NCI-H146 (cell line): ENCODE measurements around the gene MSH5.
A peak's percentile ranks its signal among the peaks of the same experiment; 100 is the strongest.
"Not testable (repeated sequence)": the region's sequence is repeated elsewhere in the genome, so short reads cannot be mapped to it uniquely, and the experiment has no call there.

Source experiments
- DNase-seq: peaks from one replicate; lab custom pipeline; 2025; lab: John Stamatoyannopoulos, UW

The MSH5 gene

DNA sequence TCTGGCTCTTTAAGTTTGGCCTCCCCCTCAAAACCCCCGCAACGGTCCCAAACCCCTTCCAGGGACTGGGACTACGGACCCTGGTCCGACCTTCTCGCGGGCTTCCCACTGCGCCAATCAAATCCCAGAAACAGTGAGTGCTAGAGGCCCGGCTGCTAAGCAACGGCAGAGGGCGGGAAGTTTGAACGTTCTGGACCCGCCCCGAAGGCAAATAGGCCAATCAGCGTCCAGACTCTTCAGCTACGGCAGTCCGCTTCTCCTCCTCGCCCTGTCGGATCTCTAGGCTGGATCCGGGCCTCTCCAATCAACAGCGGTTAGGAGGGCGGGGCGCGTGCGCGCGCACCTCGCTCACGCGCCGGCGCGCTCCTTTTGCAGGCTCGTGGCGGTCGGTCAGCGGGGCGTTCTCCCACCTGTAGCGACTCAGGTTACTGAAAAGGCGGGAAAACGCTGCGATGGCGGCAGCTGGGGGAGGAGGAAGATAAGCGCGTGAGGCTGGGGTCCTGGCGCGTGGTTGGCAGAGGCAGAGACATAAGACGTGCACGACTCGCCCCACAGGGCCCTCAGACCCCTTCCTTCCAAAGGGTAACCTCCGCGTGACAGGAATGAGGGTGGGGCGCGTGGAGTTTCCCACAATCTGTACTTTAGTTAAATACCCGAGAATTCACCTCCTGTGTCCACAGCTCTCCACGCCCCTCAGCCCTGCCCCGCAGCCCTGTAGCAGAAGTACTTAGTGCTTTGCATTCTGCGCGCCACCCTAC lies at the start of gene MSH5:
TSS of gene MSH5 (plus strand) at position 367 of the 758 bp plus-strand sequence. CDS start 462 bp downstream, outside the sequence.
- DNase-seq = peak; percentile 98

GRCh38 chr6:31690231-31691077 lies 49.4 kb upstream of the MSH5 start:
- DNase-seq = no peak

- no peak for DNase-seq
These were observed 48.7 kb upstream of the MSH5 start for GRCh38 chr6:31691078-31691463.

GRCh38 chr6:31691564-31692108 lies 48.2 kb upstream of the MSH5 start:
- DNase-seq = no peak

- DNase-seq = no peak
These were observed 47.5 kb upstream of the MSH5 start for GRCh38 chr6:31692353-31692752.

- DNase-seq = no peak
These were observed 46.9 kb upstream of the MSH5 start for GRCh38 chr6:31692886-31693285.

- DNase-seq = no peak
These were observed 46.3 kb upstream of the MSH5 start for GRCh38 chr6:31693535-31693934.

GRCh38 chr6:31697555-31697954 lies 42.2 kb upstream of the MSH5 start:
- no peak for DNase-seq

DNA sequence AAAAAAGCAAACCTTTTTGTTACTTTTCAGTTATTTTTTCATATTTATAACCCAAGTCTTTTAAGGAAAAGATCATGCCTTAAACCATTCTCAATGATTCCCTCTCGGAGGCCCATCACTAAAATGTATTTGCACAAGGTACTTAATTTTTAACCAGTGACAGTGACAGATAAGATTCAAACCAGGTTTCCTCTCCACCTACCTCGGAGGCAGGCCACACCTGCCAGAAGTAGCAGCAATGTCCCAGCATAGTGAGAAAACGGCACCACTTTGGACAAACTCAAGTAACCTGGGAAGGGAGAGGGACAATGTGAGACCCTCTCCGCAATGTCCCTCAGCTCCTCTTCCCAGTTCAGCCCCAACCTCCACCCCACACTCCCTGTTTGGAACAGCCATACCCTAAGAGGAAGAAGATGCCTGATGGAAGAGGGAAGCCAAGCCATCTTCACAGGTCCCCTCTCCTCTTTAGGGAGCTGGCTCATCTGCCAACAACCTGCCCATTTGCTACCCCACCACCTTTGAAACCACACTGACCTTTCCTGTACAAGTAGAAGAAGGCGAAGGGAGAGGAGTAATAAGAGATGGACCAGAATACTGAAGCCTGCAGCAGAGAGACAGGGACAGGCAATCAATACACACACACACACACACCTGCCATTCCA lies 38.9 kb upstream of the MSH5 start:
- DNase-seq = no peak

DNA sequence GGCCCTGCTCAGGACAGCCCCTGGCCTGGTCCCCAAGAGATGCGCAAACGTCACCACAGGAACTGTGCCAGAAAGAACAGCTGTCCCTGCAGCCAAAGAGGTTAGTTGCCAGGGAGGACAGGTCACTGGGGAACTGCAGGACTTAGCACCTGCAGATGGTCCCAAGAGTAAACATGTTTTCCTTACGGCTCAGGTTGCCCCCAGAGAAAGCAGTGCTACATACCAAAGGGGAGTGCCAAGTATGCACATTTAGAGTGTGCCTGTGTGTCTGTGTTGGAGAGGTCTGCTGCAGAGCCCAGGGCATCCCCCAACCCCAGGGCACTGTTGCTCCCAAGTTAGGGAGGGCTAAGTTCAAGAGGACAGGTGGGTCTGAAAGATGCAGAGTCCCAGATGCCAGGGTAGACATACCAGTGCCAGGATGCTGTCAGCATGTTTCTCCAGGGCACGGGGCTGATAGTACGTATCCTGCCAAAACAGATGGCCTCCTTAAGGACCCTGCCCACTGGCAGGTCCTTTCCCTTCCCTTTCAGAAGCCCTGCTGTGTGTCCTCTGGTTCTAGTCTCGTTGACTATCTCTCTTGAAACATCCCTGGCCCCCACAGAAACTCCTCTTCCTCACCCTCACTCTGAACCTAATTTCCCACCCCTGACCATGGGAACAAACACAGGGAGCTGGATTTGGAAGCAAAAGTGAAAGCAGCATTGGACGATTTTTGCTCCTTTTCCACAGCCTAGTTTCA lies 38.0 kb upstream of the MSH5 start:
- DNase-seq = peak; percentile 69

DNA sequence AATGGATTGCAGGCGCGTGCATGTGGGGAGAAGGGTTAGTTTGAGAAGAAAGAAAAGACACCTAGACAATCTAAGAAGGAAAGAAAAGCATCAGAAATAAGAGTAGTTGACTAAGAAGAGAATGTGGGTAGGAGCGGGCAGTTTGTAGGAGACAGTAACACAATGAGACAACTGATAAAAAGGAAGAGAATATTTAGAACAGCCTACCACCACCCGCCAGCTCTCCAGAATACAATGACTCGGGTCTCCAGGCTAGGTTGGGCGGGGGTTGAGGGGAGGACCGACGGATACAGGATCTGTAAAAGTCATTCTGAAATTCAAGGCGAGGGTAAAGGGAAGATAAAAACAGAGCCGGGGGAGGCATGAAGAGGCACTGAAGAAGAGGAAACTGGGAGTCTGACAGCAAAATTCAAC lies 37.4 kb upstream of the MSH5 start:
- peak; percentile 40 for DNase-seq

DNA sequence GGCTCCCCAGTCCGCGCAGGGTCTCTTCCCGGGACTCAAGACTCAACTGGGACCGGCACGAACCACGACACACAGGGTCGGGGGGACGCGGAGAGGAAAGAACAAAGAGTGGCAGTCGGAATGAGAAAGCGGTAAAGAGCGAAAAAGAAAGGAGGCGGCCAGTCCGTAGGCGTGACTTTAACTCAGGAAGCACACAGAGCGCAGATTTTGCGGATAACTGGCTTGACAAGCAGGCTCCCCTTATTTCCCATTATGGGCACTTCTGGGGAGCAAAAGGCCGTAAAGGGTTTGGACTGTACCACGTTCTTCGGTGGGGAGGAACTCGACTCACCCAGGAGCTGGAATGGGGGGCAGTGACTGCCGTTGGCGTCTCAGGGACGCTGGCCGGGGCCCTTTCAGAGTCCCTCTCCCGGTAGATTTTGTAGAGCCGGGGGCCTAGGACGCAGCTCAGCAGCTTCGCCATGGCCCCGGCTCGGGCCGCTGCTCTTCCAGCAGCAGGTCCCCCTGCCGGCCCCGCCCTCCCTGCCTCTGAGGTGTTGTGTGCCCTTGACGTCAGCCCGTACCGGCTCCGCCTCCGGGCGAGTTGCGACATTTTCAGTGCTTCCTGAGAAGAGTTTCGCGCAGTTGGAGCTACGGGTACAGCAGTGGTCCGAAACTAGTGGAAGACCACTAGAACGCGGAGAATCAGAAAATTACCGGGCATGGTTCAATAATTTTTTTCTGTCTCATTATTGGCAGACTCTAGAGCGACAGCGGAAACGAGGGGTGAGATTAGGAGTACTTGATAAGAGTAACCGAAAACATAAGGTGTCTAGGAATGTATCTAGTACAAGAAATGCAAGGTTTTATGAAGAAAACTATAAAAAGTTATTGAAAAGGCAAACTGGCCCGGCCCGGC lies 36.7 kb upstream of the MSH5 start, which contains the start of gene ABHD16A:
TSS of gene ABHD16A (minus strand) at position 506 of the 898 bp plus-strand sequence. CDS start at position 463, 43 bp downstream.
- peak; percentile 98 for DNase-seq

DNA sequence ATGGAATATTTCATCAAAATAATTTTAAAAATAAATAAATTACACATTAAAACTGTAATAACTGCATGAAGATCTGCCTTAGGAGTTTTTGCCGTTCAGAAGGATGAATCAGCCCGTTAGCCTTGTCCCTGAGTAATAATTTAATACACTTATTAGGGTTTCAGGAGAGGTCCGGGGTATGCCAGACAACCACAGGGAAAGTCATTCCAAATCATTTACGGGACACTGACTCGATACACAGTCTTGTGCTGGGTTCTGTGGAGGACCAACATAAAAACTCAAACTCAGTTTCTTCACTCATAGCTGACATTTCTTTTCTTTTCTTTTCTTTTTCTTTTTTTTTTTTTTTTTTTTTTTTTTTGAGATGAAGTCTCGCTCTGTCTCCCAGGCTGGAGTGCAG lies 33.9 kb upstream of the MSH5 start:
- no peak for DNase-seq

DNA sequence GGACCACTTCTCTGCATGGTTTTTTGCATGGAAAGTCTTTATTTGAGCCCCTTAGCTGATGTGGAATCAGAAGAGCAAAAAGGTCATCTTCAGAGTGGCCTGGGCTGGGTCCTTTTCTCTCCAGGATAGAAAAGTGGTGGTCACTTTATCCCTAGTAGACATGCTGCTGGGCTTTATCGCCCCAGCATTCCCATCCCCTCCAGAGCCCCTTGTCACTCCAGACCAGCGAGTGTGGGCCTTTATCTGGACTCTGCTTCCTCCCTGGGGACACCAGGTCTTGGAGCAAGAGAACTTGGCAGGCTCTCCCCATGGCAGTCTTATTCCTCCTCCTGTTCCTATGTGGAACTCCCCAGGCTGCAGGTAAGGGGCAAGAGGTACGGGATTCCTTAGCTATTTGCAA lies 33.2 kb upstream of the MSH5 start, which contains the start of gene LY6G6F:
TSS of gene LY6G6F (plus strand) at position 268 of the 400 bp plus-strand sequence. CDS start at position 309, 41 bp downstream.
- no peak for DNase-seq

GRCh38 chr6:31707701-31708100 lies 32.1 kb upstream of the MSH5 start:
- no peak for DNase-seq

DNA sequence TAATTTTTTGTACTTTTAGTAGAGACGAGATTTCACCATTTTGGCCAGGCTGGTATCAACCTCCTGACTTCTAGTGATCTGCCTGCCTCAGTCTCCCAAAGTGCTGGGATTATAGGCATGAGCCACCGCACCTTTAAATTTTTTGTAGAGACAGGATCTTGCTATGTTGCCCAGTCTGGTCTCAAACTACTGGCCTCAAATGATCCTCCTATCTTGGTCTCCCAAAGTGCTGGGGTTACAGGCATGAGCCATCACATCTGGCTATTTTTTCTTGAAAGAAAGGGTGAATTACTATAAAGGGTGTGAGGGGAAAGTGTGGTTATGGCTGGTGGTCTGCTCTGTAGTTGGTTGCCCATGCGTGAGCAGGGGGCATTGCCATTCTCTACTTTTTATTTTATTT lies 31.6 kb upstream of the MSH5 start:
- DNase-seq = no peak

DNA sequence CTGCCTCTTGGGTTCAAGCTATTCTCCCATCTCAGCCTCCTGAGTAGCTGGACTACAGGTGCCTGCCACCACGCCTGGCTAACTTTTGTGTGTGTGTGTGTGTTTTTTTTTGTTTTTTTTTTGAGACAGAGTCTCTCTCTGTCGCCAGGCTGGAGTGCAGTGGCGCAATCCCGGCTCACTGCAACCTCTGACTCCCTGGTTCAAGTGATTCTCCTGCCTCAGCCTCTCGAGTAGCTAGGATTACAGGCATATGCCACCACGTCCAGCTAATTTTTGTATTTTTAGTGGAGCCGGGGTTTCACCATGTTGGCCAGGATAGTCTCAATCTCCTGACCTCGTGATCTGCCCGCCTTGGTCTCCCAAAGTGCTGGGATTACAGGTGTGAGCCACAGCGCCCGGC lies 30.6 kb upstream of the MSH5 start:
- not testable (repeated sequence) for DNase-seq

DNA sequence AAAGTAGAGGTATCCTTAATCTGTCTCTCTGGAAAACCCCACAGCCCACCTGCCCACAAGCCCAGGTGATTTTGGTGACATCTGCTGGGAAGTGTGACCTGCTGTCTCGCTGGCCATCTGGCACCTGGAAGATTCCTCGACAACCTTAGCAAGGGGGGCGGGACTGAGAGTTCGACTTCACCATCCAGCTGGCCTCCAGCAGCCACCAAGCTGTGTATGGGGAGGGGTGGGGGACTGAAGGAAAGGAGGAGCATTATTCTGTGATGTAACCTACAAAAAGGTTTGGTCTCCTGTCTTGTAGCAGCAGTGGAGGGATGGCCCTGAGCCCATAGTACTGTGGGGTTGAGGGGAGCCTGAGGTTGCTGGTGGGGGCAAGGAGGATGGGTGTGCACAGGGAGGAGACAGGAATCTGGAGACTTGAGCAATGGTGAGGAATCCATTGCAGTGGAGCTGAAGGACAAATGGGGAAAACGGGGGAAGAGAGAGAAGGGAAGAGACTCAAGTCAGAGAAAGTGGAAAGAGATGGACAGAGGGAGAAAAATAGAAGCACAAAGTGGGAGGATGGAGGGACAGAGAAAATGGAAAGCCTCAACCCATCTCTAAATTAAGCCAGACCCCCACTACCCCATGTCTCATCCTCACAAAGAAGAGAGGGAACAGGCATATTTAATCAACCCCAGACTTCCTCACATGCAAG lies 29.1 kb upstream of the MSH5 start:
- DNase-seq = no peak

- no peak for DNase-seq
These were observed 28.6 kb upstream of the MSH5 start for GRCh38 chr6:31711233-31711632.

- no peak for DNase-seq
These were observed 27.5 kb upstream of the MSH5 start for GRCh38 chr6:31712296-31712695.
